Astrocyte (in vitro differentiated cells and primary cell): ENCODE data around the gene TBL1XR1.

Experiments used
- CTCF ChIP-seq: IDR thresholded peaks from 2 replicates; pipeline ENCODE4 v1.5.1; 2011; ENCODE audit warnings: low read depth, mild to moderate bottlenecking, inconsistent platforms, low read length, moderate library complexity; ENCODE audit not compliant: insufficient read depth
- EZH2 ChIP-seq: IDR thresholded peaks from 2 replicates; pipeline ENCODE4 v1.6.1; 2012; ENCODE audit warnings: mild to moderate bottlenecking, low read length, inconsistent platforms; ENCODE audit not compliant: insufficient read depth

- TF ChIP-seq CTCF (no peak), EZH2 (no peak)
These were observed 220.7 kb downstream of the TBL1XR1 start for GRCh38 chr3:176976586-176976985.
